ENCODE measurements around the gene FRY. TPM values are rescaled to one million over a fixed set of nuclear protein-coding genes. Genes with fewer than 3 reads are reported as not detected.

The FRY gene
- total and polyA plus RNA-seq, 2 of the 13 experiments (the other 11 are each of a cell fraction or from before 2014, with no cell fraction given): 8.2 to 13.1 TPM

GRCh38 chr13:32330441-32330840 is 298.9 kb downstream of the FRY start (continued):
- no peak for TF ChIP-seq CHD4 (IDR thresholded peaks at IDR 0.05; ENCODE audit: borderline replicate concordance, low read length)
- TF ChIP-seq, protein P1, sequence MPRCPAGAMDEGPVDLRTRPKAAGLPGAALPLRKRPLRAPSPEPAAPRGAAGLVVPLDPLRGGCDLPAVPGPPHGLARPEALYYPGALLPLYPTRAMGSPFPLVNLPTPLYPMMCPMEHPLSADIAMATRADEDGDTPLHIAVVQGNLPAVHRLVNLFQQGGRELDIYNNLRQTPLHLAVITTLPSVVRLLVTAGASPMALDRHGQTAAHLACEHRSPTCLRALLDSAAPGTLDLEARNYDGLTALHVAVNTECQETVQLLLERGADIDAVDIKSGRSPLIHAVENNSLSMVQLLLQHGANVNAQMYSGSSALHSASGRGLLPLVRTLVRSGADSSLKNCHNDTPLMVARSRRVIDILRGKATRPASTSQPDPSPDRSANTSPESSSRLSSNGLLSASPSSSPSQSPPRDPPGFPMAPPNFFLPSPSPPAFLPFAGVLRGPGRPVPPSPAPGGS (CRISPR knock-in tag; IDR thresholded peaks at IDR 0.05): no peak
- TF ChIP-seq POLR2AphosphoS2 (IDR thresholded peaks at IDR 0.05; ENCODE audit: low read depth, low read length): no peak

DNA sequence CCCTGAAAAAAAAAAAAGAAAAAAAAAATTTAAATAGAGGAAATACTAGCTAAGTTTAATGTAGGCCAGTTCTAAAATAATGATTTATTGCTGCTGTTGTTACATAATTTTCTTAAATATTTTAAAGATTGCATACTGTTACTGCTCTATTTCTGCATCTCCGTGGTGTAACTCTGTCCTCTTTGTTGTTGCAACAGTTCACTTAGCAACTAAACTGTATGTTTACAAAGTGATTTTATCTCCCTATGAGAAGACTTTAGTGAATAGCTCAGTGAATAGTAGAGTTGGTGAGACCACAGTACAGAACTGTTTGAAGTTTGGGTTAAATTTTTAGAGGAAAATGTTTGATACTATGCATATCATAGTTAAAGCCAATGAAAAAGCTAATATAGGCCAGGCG is 303.1 kb downstream of the FRY start:
- ChIA-PET CTCF (ENCODE audit: low intra/inter-chr PET ratio, low total read pairs) (no interaction called here), POLR2A (interaction anchor here (2.6 kb wide), 1 partner anchor 19 kb away, joined by 7 read pairs; the partner anchor contains the start of genes BRCA2 and ZAR1L)
- H3K9ac ChIP-seq (ENCODE audit: insufficient read depth, low read depth, low read length): no peak overlapping the region
- FAIRE-seq (no peak), DNase-seq (ENCODE audit: low spot score) (peak; percentile 7), ATAC-seq (peak; percentile 57; the same call in 2 of the 3 replicates)
- H3K9me3 ChIP-seq (ENCODE audit: low read length): no peaks in the 10 kb centered on the region
- 83% methylated on average over 2 of the region's 2 CpGs for WGBS (ENCODE audit: low lambda C conversion rate)
- H3K79me2 ChIP-seq (ENCODE audit: insufficient read depth, low read length): no peaks in the 10 kb centered on the region
- H3K4me3 ChIP-seq (replicated peaks in 1 of 3; ENCODE audit: insufficient read depth in 1 of 3, low read depth in 2 of 3, low read length in 3 of 3): no peak overlapping the region
- in situ Hi-C loops (cut with HindIII; ENCODE audit: extremely low pct_ligation_motif_present, low pct_unique_long_range_greater_than_20kb) (no loop called here), intact Hi-C loops (cut with micrococcal nuclease; ENCODE audit: unreplicated experiment) (no loop called here)
- peaks cover 6 to 57% of the 10 kb centered on the region in 2 experiments for H3K36me3 ChIP-seq (replicated peaks in 1 of 2; ENCODE audit: control insufficient read depth in 1 of 2, insufficient read depth in 2 of 2, low read length in 2 of 2)
- no peaks in the 10 kb centered on the region for H3K27me3 ChIP-seq (ENCODE audit: control insufficient read depth in 1 of 2, insufficient read depth in 2 of 2, low read length in 2 of 2)
- H4K20me1 ChIP-seq (ENCODE audit: insufficient read depth, low read length): no peaks in the 10 kb centered on the region
- H3K27ac ChIP-seq (ENCODE audit: extremely low read length, insufficient read depth, low read length): peak overlapping the region; percentile 17
- H3K4me1 ChIP-seq (ENCODE audit: insufficient read depth, low read length): 0 out of 2 replicates have a peak, but pooled peaks cover 5% of the 10 kb centered on the region
- BruUV-seq (replicated peaks): no TSS peak
- TF ChIP-seq PCBP1 (IDR thresholded peaks at IDR 0.05; ENCODE audit: borderline replicate concordance, low read depth, low read length): no peak
- TF ChIP-seq RFX1 (IDR thresholded peaks at IDR 0.05): 0 out of 2 replicates have a peak, but pooled peaks have one; percentile 19
- TF ChIP-seq RXRA (CRISPR knock-in tag; IDR thresholded peaks at IDR 0.05): no peak
- no peak for TF ChIP-seq AGO2 (optimal IDR thresholded peaks at IDR 0.05; ENCODE audit: low read depth, low read length)
- TF ChIP-seq MAFG (CRISPR knock-in tag; IDR thresholded peaks at IDR 0.05): no peak
- 0 out of 2 replicates have a peak, but pooled peaks have one; percentile 16 for TF ChIP-seq ZNF12 (CRISPR knock-in tag; IDR thresholded peaks at IDR 0.05)
- H3K4me2 ChIP-seq (ENCODE audit: low read depth, low read length): no peak overlapping the region
- H2AFZ ChIP-seq (ENCODE audit: low read length): no peak overlapping the region

Data from HepG2 (cell line).